ENCODE data around the gene CCDC141. TPM values are rescaled to one million over a fixed set of nuclear protein-coding genes. Genes with fewer than 3 reads are reported as not detected.

CCDC141 gene
- total and polyA plus RNA-seq, 2 of the 13 experiments (the other 11 are each of a cell fraction or from before 2014, with no cell fraction given), result not detected

DNA sequence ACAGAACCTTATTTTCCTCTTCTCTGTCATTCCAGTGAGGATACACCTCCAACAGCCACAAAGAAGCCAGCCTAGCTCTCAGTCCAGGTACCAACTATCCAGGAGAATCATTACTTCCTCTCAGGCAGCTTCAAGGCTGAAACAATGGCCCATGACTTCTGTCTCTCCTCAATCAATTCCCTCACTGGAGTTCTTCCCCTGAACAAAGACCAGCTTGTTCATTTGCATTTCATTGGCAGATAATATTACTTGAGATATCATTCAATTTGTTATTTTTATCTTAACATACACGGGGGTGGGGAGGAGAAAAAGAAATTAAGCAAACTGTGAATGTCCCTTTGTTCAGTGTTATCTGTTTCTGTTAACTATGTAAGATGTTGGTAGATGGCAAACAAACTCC lies 44.0 kb downstream of the CCDC141 start:
- WGBS (ENCODE audit: low lambda C conversion rate), result 0% methylated on average over 1 of the region's 1 CpG

More for the DNA sequence above, 44.0 kb downstream of the CCDC141 start:
- intact Hi-C loops (cut with micrococcal nuclease; ENCODE audit: unreplicated experiment) (no loop called here), in situ Hi-C loops (cut with HindIII; ENCODE audit: extremely low pct_ligation_motif_present, low pct_unique_long_range_greater_than_20kb) (no loop called here)
- H3K27me3 ChIP-seq (ENCODE audit: control insufficient read depth in 1 of 2, insufficient read depth in 2 of 2, low read length in 2 of 2), result no peaks in the 10 kb centered on the region
- no peaks in the 10 kb centered on the region for H3K36me3 ChIP-seq (replicated peaks in 1 of 2; ENCODE audit: control insufficient read depth in 1 of 2, insufficient read depth in 2 of 2, low read length in 2 of 2)
- no peaks in the 10 kb centered on the region for H4K20me1 ChIP-seq (ENCODE audit: insufficient read depth, low read length)
- FAIRE-seq (no peak), DNase-seq (ENCODE audit: low spot score) (no peak), ATAC-seq (no peak)
- no peaks in the 10 kb centered on the region for H3K9me3 ChIP-seq (ENCODE audit: low read length)
- TF ChIP-seq NR2C2 (CRISPR knock-in tag; IDR thresholded peaks at IDR 0.05; ENCODE audit: borderline replicate concordance), result no peak
- no peak for TF ChIP-seq ZNF367 (CRISPR knock-in tag; IDR thresholded peaks at IDR 0.05; ENCODE audit: borderline replicate concordance)
- TF ChIP-seq NR2F2 (IDR thresholded peaks at IDR 0.05; ENCODE audit: borderline replicate concordance, low read depth), result no peak
- TF ChIP-seq ZNF44 (CRISPR knock-in tag; IDR thresholded peaks at IDR 0.05), result no peak
- no peak for TF ChIP-seq ZBTB8A (CRISPR knock-in tag; IDR thresholded peaks at IDR 0.05; ENCODE audit: borderline replicate concordance, low read depth)
- TF ChIP-seq IKZF1 (IDR thresholded peaks at IDR 0.05), result no peak
- TF ChIP-seq, protein P1, sequence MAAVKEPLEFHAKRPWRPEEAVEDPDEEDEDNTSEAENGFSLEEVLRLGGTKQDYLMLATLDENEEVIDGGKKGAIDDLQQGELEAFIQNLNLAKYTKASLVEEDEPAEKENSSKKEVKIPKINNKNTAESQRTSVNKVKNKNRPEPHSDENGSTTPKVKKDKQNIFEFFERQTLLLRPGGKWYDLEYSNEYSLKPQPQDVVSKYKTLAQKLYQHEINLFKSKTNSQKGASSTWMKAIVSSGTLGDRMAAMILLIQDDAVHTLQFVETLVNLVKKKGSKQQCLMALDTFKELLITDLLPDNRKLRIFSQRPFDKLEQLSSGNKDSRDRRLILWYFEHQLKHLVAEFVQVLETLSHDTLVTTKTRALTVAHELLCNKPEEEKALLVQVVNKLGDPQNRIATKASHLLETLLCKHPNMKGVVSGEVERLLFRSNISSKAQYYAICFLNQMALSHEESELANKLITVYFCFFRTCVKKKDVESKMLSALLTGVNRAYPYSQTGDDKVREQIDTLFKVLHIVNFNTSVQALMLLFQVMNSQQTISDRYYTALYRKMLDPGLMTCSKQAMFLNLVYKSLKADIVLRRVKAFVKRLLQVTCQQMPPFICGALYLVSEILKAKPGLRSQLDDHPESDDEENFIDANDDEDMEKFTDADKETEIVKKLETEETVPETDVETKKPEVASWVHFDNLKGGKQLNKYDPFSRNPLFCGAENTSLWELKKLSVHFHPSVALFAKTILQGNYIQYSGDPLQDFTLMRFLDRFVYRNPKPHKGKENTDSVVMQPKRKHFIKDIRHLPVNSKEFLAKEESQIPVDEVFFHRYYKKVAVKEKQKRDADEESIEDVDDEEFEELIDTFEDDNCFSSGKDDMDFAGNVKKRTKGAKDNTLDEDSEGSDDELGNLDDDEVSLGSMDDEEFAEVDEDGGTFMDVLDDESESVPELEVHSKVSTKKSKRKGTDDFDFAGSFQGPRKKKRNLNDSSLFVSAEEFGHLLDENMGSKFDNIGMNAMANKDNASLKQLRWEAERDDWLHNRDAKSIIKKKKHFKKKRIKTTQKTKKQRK (IDR thresholded peaks at IDR 0.05; ENCODE audit: low read length), result no peak
- TF ChIP-seq SNAI1 (CRISPR knock-in tag; IDR thresholded peaks at IDR 0.05; ENCODE audit: borderline replicate concordance), result no peak
- no peak for TF ChIP-seq KMT2A (CRISPR knock-in tag; IDR thresholded peaks at IDR 0.05)
- TF ChIP-seq ZNF569 (CRISPR knock-in tag; IDR thresholded peaks at IDR 0.05; ENCODE audit: borderline replicate concordance), result no peak
- no peak for TF ChIP-seq ZFY (CRISPR knock-in tag; IDR thresholded peaks at IDR 0.05)
- ChIA-PET POLR2A (no interaction called here), CTCF (ENCODE audit: low intra/inter-chr PET ratio, low total read pairs) (no interaction called here)
- H2AFZ ChIP-seq (ENCODE audit: low read length), result no peak overlapping the region
- H3K4me1 ChIP-seq (ENCODE audit: insufficient read depth, low read length), result no peaks in the 10 kb centered on the region
- no peaks in the 10 kb centered on the region for H3K79me2 ChIP-seq (ENCODE audit: insufficient read depth, low read length)
- H3K4me3 ChIP-seq (replicated peaks in 1 of 3; ENCODE audit: insufficient read depth in 1 of 3, low read depth in 2 of 3, low read length in 3 of 3), result no peak overlapping the region
- no peak overlapping the region for H3K9ac ChIP-seq (ENCODE audit: insufficient read depth, low read depth, low read length)
- no peak overlapping the region for H3K27ac ChIP-seq (ENCODE audit: extremely low read length, insufficient read depth, low read length)
- H3K4me2 ChIP-seq (ENCODE audit: low read depth, low read length), result no peak overlapping the region
- no TSS peak for BruUV-seq (replicated peaks)
